HEK293 (cell line): Measurements from ENCODE around the gene ASPSCR1.

Experiments used
- CTCF ChIA-PET: fragments of 350-600 bp; formaldehyde crosslinking; extraction: SDS; loops from one replicate; lab custom pipeline; 2021; ENCODE audit warnings: antibody characterized with exemption; lab: Yijun Ruan, JAX
- POLR2A ChIA-PET: fragments of 300-600 bp; formaldehyde crosslinking; extraction: SDS; loops from one replicate; lab custom pipeline; 2020; ENCODE audit warnings: antibody characterized with exemption, inconsistent platforms; lab: Yijun Ruan, JAX
- H3K27ac ChIP-seq: fragments of 200-500 bp; sonication (Bioruptor generic); 2 replicates; pipeline ENCODE4 v1.5.1; 2014; ENCODE audit warnings: low read depth, low read length, control low read depth, inconsistent platforms; ENCODE audit errors: extremely low read depth
- H3K36me3 ChIP-seq, 2 experiments: fragments of 200-500 bp in 1 of 2; sonication (Bioruptor generic) in 1 of 2; 1 replicate in 1 of 2; 2 replicates in 1 of 2; pipeline ENCODE4 v1.5.1; 2014 to 2017; ENCODE audit warnings: inconsistent platforms in 2 of 2, low read length in 2 of 2; ENCODE audit not compliant: control insufficient read depth in 2 of 2, insufficient read depth in 1 of 2
- H3K4me1 ChIP-seq: fragments of 200-500 bp; sonication (Bioruptor generic); 2 replicates; pipeline ENCODE4 v1.5.1; 2014; ENCODE audit warnings: mild to moderate bottlenecking, low read length, inconsistent platforms; ENCODE audit not compliant: control insufficient read depth, insufficient read depth
- H3K4me3 ChIP-seq: 2 replicates; pipeline ENCODE4 v1.5.1; 2011; ENCODE audit warnings: low read depth, mild to moderate bottlenecking, control low read depth, low read length, moderate library complexity
- H3K9me3 ChIP-seq: fragments of 200-500 bp; sonication (Bioruptor generic); 2 replicates; pipeline ENCODE4 v1.5.1; 2014; ENCODE audit warnings: low read depth, low read length, inconsistent platforms; ENCODE audit not compliant: control insufficient read depth, insufficient read depth
- FEZF1 ChIP-seq: fragments of 450-650 bp; formaldehyde crosslinking; IDR thresholded peaks from 2 replicates; pipeline ENCODE4 v1.5.1; 2016; ENCODE audit warnings: missing biosample characterization, missing genetic modification characterization
- GLIS1 ChIP-seq: fragments of 450-650 bp; formaldehyde crosslinking; IDR thresholded peaks from 2 replicates; pipeline ENCODE4 v1.5.1; 2016; ENCODE audit warnings: missing biosample characterization, missing genetic modification characterization
- IKZF3 ChIP-seq: fragments of 450-650 bp; IDR thresholded peaks from 2 replicates; pipeline ENCODE4 v1.5.0; 2018; ENCODE audit warnings: missing biosample characterization, mild to moderate bottlenecking, missing genetic modification characterization, moderate library complexity
- KLF17 ChIP-seq: fragments of 450-650 bp; formaldehyde crosslinking; IDR thresholded peaks from 2 replicates; pipeline ENCODE4 v1.5.1; 2016; ENCODE audit warnings: missing biosample characterization, missing genetic modification characterization
- KLF7 ChIP-seq: fragments of 450-650 bp; formaldehyde crosslinking; IDR thresholded peaks from 2 replicates; pipeline ENCODE4 v1.5.1; 2016; ENCODE audit warnings: missing biosample characterization, missing genetic modification characterization, borderline replicate concordance
- PRDM2 ChIP-seq: fragments of 450-650 bp; formaldehyde crosslinking; IDR thresholded peaks from 2 replicates; pipeline ENCODE4 v1.5.1; 2016; ENCODE audit warnings: missing biosample characterization, missing genetic modification characterization, borderline replicate concordance
- ZFP41 ChIP-seq: fragments of 450-650 bp; formaldehyde crosslinking; IDR thresholded peaks from 2 replicates; pipeline ENCODE4 v1.5.1; 2016; ENCODE audit warnings: missing biosample characterization, missing genetic modification characterization, borderline replicate concordance
- ZNF157 ChIP-seq: fragments of 450-650 bp; formaldehyde crosslinking; IDR thresholded peaks from 2 replicates; pipeline ENCODE4 v1.5.1; 2016; ENCODE audit warnings: missing biosample characterization, missing genetic modification characterization
- ZNF202 ChIP-seq: fragments of 450-650 bp; formaldehyde crosslinking; IDR thresholded peaks from 2 replicates; pipeline ENCODE4 v1.5.1; 2016; ENCODE audit warnings: missing biosample characterization, missing genetic modification characterization, borderline replicate concordance
- ZNF239 ChIP-seq: fragments of 450-650 bp; formaldehyde crosslinking; IDR thresholded peaks from 2 replicates; pipeline ENCODE4 v1.5.1; 2016; ENCODE audit warnings: missing biosample characterization, missing genetic modification characterization
- ZNF324 ChIP-seq: fragments of 450-650 bp; formaldehyde crosslinking; IDR thresholded peaks from 2 replicates; pipeline ENCODE4 v1.5.1; 2016; ENCODE audit warnings: missing biosample characterization, missing genetic modification characterization
- ZNF391 ChIP-seq: fragments of 450-650 bp; formaldehyde crosslinking; IDR thresholded peaks from 2 replicates; pipeline ENCODE4 v1.5.1; 2016; ENCODE audit warnings: low read depth, missing biosample characterization, missing genetic modification characterization, borderline replicate concordance
- ZNF433 ChIP-seq: fragments of 450-650 bp; formaldehyde crosslinking; IDR thresholded peaks from 2 replicates; pipeline ENCODE4 v1.5.1; 2016; ENCODE audit warnings: missing biosample characterization, missing genetic modification characterization, low read depth
- ZNF501 ChIP-seq: fragments of 450-650 bp; formaldehyde crosslinking; IDR thresholded peaks from 2 replicates; pipeline ENCODE4 v1.5.1; 2016; ENCODE audit warnings: missing biosample characterization, missing genetic modification characterization
- ZNF521 ChIP-seq: fragments of 450-650 bp; formaldehyde crosslinking; IDR thresholded peaks from 2 replicates; pipeline ENCODE4 v1.5.1; 2017; ENCODE audit warnings: missing biosample characterization, mild to moderate bottlenecking, missing genetic modification characterization
- ZNF549 ChIP-seq: fragments of 450-650 bp; IDR thresholded peaks from 2 replicates; pipeline ENCODE4 v1.5.1; 2018; ENCODE audit warnings: missing biosample characterization, missing genetic modification characterization, mild to moderate bottlenecking, inconsistent platforms, moderate library complexity
- ZNF555 ChIP-seq: fragments of 450-650 bp; formaldehyde crosslinking; conservative IDR thresholded peaks from 2 replicates; pipeline ENCODE4 v1.5.1; 2017; ENCODE audit warnings: missing biosample characterization, mild to moderate bottlenecking, missing genetic modification characterization, inconsistent platforms
- ZNF626 ChIP-seq: fragments of 450-650 bp; sonication (Bioruptor Pico); formaldehyde crosslinking; IDR thresholded peaks from 2 replicates; pipeline ENCODE4 v1.5.1; 2018; ENCODE audit warnings: missing biosample characterization, missing genetic modification characterization, inconsistent platforms
- ZSCAN30 ChIP-seq: fragments of 450-650 bp; IDR thresholded peaks from 2 replicates; pipeline ENCODE4 v1.5.1; 2018; ENCODE audit warnings: missing biosample characterization, mild to moderate bottlenecking, missing genetic modification characterization, moderate library complexity

Gene ASPSCR1

DNA sequence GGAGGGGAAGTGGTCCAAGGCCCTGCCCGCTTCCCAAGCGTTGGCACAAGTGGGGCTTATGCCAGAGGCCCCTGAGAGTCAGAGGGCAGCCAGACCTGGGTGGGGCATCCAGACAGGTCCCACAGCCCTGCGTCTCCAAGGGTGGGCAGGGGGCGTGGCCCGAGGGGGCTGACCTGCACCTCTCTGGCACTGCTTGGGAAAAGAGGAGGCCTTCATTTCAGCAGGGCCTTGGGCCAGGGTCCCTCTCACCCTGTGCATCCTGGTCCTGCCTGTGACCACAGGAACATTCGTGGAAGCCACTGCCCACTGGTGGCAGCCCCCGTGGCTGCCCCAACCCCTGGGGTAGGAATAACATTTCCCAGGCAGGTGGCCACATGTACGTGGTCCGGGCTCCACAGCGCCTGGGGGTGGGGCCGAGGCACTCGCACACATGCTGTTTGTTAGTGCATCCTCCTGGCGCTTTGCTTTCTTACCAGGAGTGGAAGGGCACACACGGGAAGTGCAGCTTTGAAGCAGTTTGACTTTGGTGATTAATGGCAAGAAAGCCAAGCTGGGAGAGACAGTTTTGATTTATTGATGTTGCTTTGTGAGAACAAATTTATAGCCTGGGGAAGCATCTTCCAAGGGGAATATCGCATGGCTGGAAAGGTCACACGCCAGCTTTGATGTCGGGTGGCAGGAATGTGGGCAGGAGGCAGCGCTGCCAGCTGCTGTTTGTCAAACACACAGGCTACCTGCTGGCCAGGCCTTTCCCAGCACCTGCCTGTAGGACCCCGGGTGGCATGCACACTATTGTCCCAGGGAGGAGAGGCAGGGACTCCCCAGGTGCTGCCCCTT, 40.9 kb downstream of the ASPSCR1 start (continued):
- TF ChIP-seq PRDM2 (tag by site-specific recombination) (no peak), ZNF324 (tag by site-specific recombination) (no peak), ZNF239 (tag by site-specific recombination) (no peak), KLF7 (tag by site-specific recombination) (no peak), GLIS1 (tag by site-specific recombination) (0 out of 2 replicates have a peak, but pooled peaks have one; percentile 7), ZNF501 (tag by site-specific recombination) (no peak), ZNF626 (tag by site-specific recombination) (no peak), ZNF555 (tag by site-specific recombination) (no peak), ZNF157 (tag by site-specific recombination) (no peak), ZFP41 (tag by site-specific recombination) (no peak), ZNF391 (no peak), ZNF521 (no peak), KLF17 (tag by site-specific recombination) (no peak), ZNF433 (tag by site-specific recombination) (no peak), ZNF549 (tag by site-specific recombination) (no peak), FEZF1 (tag by site-specific recombination) (no peak)

DNA sequence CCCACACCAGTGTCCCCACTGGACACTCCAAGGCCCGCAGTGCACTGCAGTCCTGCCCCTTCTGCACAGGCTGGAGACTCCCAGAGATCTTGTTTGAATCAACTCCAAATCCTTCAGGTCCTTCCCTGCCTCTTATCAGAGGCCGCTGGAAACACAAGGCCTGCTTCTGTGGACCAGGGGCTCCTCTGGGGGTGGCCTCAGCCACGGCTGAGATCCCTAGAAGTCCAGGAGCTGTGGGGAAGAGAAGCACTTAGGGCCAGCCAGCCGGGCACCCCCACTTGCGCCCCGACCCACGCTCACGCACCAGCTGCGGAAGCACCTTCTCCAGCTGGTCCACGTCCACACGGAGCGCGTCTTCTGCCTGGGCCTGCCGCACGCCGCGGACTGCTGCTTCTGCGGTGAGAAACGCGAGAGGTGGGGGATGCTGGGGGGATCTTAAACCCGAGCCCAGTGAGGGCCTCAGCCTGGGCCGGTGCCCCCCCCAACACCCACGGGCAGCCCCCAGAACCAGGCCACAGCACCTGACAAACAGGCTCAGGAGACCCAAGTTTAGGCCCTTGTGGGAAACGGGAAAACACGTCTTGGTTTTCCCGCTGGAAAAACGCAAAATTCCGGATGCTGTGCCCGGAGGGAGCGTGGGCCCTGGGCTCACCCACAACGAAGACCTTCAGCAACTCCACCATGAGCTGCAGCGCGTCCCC, 41.7 kb downstream of the ASPSCR1 start:
- TF ChIP-seq ZNF202 = no peak
- no peak for TF ChIP-seq ZSCAN30
- TF ChIP-seq IKZF3 (tag by site-specific recombination) = peak; percentile 58; the same call in 1 of the 2 replicates
- H3K4me1 ChIP-seq = peaks cover 5% of the 10 kb centered on the region
- H3K27ac ChIP-seq = no peak overlapping the region
- no peaks in the 10 kb centered on the region for H3K9me3 ChIP-seq
- peaks cover 0 to 20% of the 10 kb centered on the region in 2 experiments; a peak in 1 of 3 replicates for H3K36me3 ChIP-seq
- ChIA-PET CTCF (interaction anchor here (0.5 to 7.6 kb wide), 36 partner anchors 9 to 299 kb away, joined by 3 to 105 read pairs (median 4); partner anchors contain the start of genes DCXR, MAFG, MYADML2 and NOTUM), POLR2A (interaction anchor here (0.6 to 5.1 kb wide), 11 partner anchors 11 to 65 kb away, joined by 3 to 61 read pairs (median 6); partner anchors contain the start of genes DCXR, NOTUM and RAC3)
- no peak overlapping the region for H3K4me3 ChIP-seq
